GM13977 (cell line): ENCODE measurements around the gene CAMTA1.

Source experiments
- DNase-seq: peaks from one replicate; pipeline ENCODE4 v3.0.0; 2012; ENCODE audit warnings: low spot score
- CTCF ChIP-seq: IDR thresholded peaks from 2 replicates; pipeline ENCODE4 v1.5.1; 2012; ENCODE audit warnings: mild to moderate bottlenecking, control low read depth; ENCODE audit not compliant: insufficient read depth; ENCODE audit errors: extremely low read depth, missing control alignments
- in situ Hi-C: fragments of 300-500 bp; cut with MboI; formaldehyde crosslinking; loops from one replicate; pipeline ENCODE4 v1.12.0; 2022; ENCODE audit warnings: low sequenced_read_pairs, low pct_unique_long_range_greater_than_20kb, mixed read lengths, inconsistent platforms; ENCODE audit not compliant: unreplicated experiment

CAMTA1 gene

GRCh38 chr1:7320661-7321060, 535.4 kb downstream of the CAMTA1 start:
- DNase-seq, result no peak
- no peak for TF ChIP-seq CTCF
- in situ Hi-C loops, result no loop called here

DNA sequence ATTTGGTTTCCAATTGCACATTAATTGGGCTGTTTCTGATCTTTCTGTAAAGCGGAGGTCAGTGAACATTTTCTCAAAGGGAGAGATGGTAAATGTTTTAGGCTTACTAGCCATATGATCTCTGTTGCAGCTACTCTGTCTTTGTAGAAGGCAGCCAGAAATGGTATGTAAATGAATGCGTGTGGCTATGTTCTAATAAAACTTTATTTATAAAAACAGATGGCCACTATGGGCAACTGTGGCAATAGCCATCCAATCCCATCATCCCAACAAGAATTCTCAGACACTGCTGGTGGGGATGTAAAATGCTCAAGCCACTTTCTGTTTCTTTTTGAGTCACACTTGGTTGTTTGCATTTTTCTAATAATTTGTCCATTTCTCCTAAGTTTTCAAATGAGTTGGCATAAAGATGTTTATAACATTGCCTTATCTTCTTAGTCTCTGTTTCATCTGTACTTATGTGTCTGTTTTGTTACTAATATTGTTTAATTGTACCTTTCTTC, 537.1 kb downstream of the CAMTA1 start:
- no peak for TF ChIP-seq CTCF
- in situ Hi-C loops, result no loop called here
- no peak for DNase-seq

DNA sequence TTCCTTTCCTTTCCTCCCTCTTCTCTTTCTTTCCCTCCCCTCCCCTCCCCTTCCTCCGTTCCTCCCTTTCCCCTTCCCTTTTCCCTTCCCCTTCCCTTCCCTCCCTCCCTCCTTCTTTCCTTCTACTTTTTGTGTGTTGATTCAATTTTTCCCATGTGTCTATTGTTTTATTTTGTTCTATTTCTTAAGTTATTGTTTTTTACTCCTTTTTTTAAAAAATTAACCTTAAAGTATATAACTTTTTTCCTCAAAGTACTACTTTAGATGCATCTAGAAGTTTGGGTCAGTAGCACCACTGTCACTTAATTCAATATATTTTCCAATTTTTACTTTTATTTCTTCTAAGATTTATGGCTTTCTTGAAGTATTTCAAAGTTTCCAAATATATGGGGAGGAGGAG, 537.7 kb downstream of the CAMTA1 start:
- DNase-seq, result no peak
- no peak for TF ChIP-seq CTCF
- in situ Hi-C loops, result no loop called here

GRCh38 chr1:7325254-7325653, 540.0 kb downstream of the CAMTA1 start:
- in situ Hi-C loops, result no loop called here
- no peak for TF ChIP-seq CTCF

DNA sequence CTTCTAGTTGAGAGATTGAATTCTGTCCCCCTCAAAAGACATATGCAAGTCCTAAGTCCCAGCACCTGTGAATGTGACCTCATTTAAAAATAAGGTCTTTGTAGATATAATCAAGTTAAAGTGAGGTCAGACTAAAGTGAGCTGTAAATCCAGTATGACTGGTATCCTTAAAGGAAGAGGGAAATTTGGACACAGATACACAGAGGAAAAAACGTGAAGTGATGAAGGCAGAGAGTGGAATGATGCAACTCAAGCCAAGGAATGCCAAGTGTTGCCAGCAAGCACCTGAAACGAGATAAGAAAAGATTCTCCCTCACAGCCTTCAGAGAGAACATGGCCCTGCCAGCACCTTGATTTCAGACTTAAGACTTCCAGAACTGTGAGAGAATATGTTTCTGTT, 541.1 kb downstream of the CAMTA1 start:
- in situ Hi-C loops, result no loop called here
- TF ChIP-seq CTCF, result no peak
- no peak for DNase-seq

More at GRCh38 chr1:7325254-7325653, 540.0 kb downstream of the CAMTA1 start:
- no peak for DNase-seq

GRCh38 chr1:7327849-7328248, 542.6 kb downstream of the CAMTA1 start:
- TF ChIP-seq CTCF, result no peak
- DNase-seq, result no peak
- in situ Hi-C loops, result no loop called here
